Measurements from ENCODE around the gene ZFYVE28.
"Not testable (repeated sequence)": the region's sequence is repeated elsewhere in the genome, so short reads cannot be mapped to it uniquely, and the experiment has no call there.

The ZFYVE28 gene

GRCh38 chr4:2284934-2285612 is 133.4 kb downstream of the ZFYVE28 start:
- Histone ChIP-seq H3K27ac (ENCODE audit: low read length) (no peak overlapping the region), H3K4me1 (ENCODE audit: insufficient read depth, low read length) (no peaks in the 10 kb centered on the region), H3K27me3 (ENCODE audit: insufficient read depth, low read length) (no peaks in the 10 kb centered on the region), H3K4me3 (ENCODE audit: low read length) (no peak overlapping the region), H3K9me3 (ENCODE audit: insufficient read depth, low read depth, low read length) (no peaks in the 10 kb centered on the region), H3K9ac (ENCODE audit: low read depth, low read length) (no peak overlapping the region), H3K36me3 (ENCODE audit: insufficient read depth, low read depth, low read length) (no peaks in the 10 kb centered on the region)

GRCh38 chr4:2284161-2284933 is 134.1 kb downstream of the ZFYVE28 start:
- H3K4me3 ChIP-seq (ENCODE audit: low read length) = no peak overlapping the region
- no peaks in the 10 kb centered on the region for H3K27me3 ChIP-seq (ENCODE audit: insufficient read depth, low read length)
- H3K9ac ChIP-seq (ENCODE audit: low read depth, low read length) = no peak overlapping the region
- no peak overlapping the region for H3K27ac ChIP-seq (ENCODE audit: low read length)
- no peaks in the 10 kb centered on the region for H3K9me3 ChIP-seq (ENCODE audit: insufficient read depth, low read depth, low read length)
- no peaks in the 10 kb centered on the region for H3K36me3 ChIP-seq (ENCODE audit: insufficient read depth, low read depth, low read length)
- H3K4me1 ChIP-seq (ENCODE audit: insufficient read depth, low read length) = no peaks in the 10 kb centered on the region

- no peaks in the 10 kb centered on the region for H3K9me3 ChIP-seq (ENCODE audit: insufficient read depth, low read depth, low read length)
- no peak overlapping the region for H3K4me3 ChIP-seq (ENCODE audit: low read length)
- no peaks in the 10 kb centered on the region for H3K36me3 ChIP-seq (ENCODE audit: insufficient read depth, low read depth, low read length)
- H3K9ac ChIP-seq (ENCODE audit: low read depth, low read length) = no peak overlapping the region
- H3K27me3 ChIP-seq (ENCODE audit: insufficient read depth, low read length) = no peaks in the 10 kb centered on the region
- no peaks in the 10 kb centered on the region for H3K4me1 ChIP-seq (ENCODE audit: insufficient read depth, low read length)
- no peak overlapping the region for H3K27ac ChIP-seq (ENCODE audit: low read length)
Measured at GRCh38 chr4:2283199-2283711, 135.2 kb downstream of the ZFYVE28 start.

GRCh38 chr4:2281575-2282343 is 136.7 kb downstream of the ZFYVE28 start:
- Histone ChIP-seq H3K36me3 (ENCODE audit: insufficient read depth, low read depth, low read length) (no peaks in the 10 kb centered on the region), H3K9me3 (ENCODE audit: insufficient read depth, low read depth, low read length) (no peaks in the 10 kb centered on the region), H3K27ac (ENCODE audit: low read length) (no peak overlapping the region), H3K4me1 (ENCODE audit: insufficient read depth, low read length) (no peaks in the 10 kb centered on the region), H3K9ac (ENCODE audit: low read depth, low read length) (no peak overlapping the region), H3K4me3 (ENCODE audit: low read length) (no peak overlapping the region), H3K27me3 (ENCODE audit: insufficient read depth, low read length) (no peaks in the 10 kb centered on the region)

- Histone ChIP-seq H3K27ac (ENCODE audit: low read length) (no peak overlapping the region), H3K27me3 (ENCODE audit: insufficient read depth, low read length) (no peaks in the 10 kb centered on the region), H3K4me1 (ENCODE audit: insufficient read depth, low read length) (no peaks in the 10 kb centered on the region), H3K9ac (ENCODE audit: low read depth, low read length) (no peak overlapping the region), H3K4me3 (ENCODE audit: low read length) (no peak overlapping the region), H3K36me3 (ENCODE audit: insufficient read depth, low read depth, low read length) (no peaks in the 10 kb centered on the region), H3K9me3 (ENCODE audit: insufficient read depth, low read depth, low read length) (no peaks in the 10 kb centered on the region)
Measured at GRCh38 chr4:2280531-2281300, 137.7 kb downstream of the ZFYVE28 start.

GRCh38 chr4:2277956-2278355 is 140.5 kb downstream of the ZFYVE28 start:
- no peaks in the 10 kb centered on the region for H3K36me3 ChIP-seq (ENCODE audit: insufficient read depth, low read depth, low read length)
- no peak overlapping the region for H3K4me3 ChIP-seq (ENCODE audit: low read length)
- no peaks in the 10 kb centered on the region for H3K4me1 ChIP-seq (ENCODE audit: insufficient read depth, low read length)
- no peaks in the 10 kb centered on the region for H3K9me3 ChIP-seq (ENCODE audit: insufficient read depth, low read depth, low read length)
- H3K27me3 ChIP-seq (ENCODE audit: insufficient read depth, low read length) = no peaks in the 10 kb centered on the region
- no peak overlapping the region for H3K9ac ChIP-seq (ENCODE audit: low read depth, low read length)
- no peak overlapping the region for H3K27ac ChIP-seq (ENCODE audit: low read length)

GRCh38 chr4:2276581-2277325 is 141.7 kb downstream of the ZFYVE28 start:
- Histone ChIP-seq H3K27ac (ENCODE audit: low read length) (no peak overlapping the region), H3K36me3 (ENCODE audit: insufficient read depth, low read depth, low read length) (no peaks in the 10 kb centered on the region), H3K4me1 (ENCODE audit: insufficient read depth, low read length) (no peaks in the 10 kb centered on the region), H3K9me3 (ENCODE audit: insufficient read depth, low read depth, low read length) (no peaks in the 10 kb centered on the region), H3K27me3 (ENCODE audit: insufficient read depth, low read length) (no peaks in the 10 kb centered on the region), H3K4me3 (ENCODE audit: low read length) (no peak overlapping the region), H3K9ac (ENCODE audit: low read depth, low read length) (no peak overlapping the region)

GRCh38 chr4:2275546-2276251 is 142.7 kb downstream of the ZFYVE28 start:
- Histone ChIP-seq H3K9ac (ENCODE audit: low read depth, low read length) (no peak overlapping the region), H3K27ac (ENCODE audit: low read length) (no peak overlapping the region), H3K4me3 (ENCODE audit: low read length) (no peak overlapping the region), H3K9me3 (ENCODE audit: insufficient read depth, low read depth, low read length) (no peaks in the 10 kb centered on the region), H3K27me3 (ENCODE audit: insufficient read depth, low read length) (no peaks in the 10 kb centered on the region), H3K4me1 (ENCODE audit: insufficient read depth, low read length) (no peaks in the 10 kb centered on the region), H3K36me3 (ENCODE audit: insufficient read depth, low read depth, low read length) (no peaks in the 10 kb centered on the region)

GRCh38 chr4:2275044-2275397 is 143.4 kb downstream of the ZFYVE28 start:
- not testable (repeated sequence) for H3K9me3 ChIP-seq (ENCODE audit: insufficient read depth, low read depth, low read length); H3K36me3 ChIP-seq (ENCODE audit: insufficient read depth, low read depth, low read length); H3K27me3 ChIP-seq (ENCODE audit: insufficient read depth, low read length); H3K9ac ChIP-seq (ENCODE audit: low read depth, low read length); H3K27ac ChIP-seq (ENCODE audit: low read length); H3K4me1 ChIP-seq (ENCODE audit: insufficient read depth, low read length); H3K4me3 ChIP-seq (ENCODE audit: low read length)

GRCh38 chr4:2274320-2275043 is 144.0 kb downstream of the ZFYVE28 start:
- Histone ChIP-seq H3K36me3 (ENCODE audit: insufficient read depth, low read depth, low read length) (no peaks in the 10 kb centered on the region), H3K4me3 (ENCODE audit: low read length) (no peak overlapping the region), H3K27ac (ENCODE audit: low read length) (no peak overlapping the region), H3K9me3 (ENCODE audit: insufficient read depth, low read depth, low read length) (no peaks in the 10 kb centered on the region), H3K27me3 (ENCODE audit: insufficient read depth, low read length) (no peaks in the 10 kb centered on the region), H3K4me1 (ENCODE audit: insufficient read depth, low read length) (no peaks in the 10 kb centered on the region; the same call in 1 of the 2 replicates), H3K9ac (ENCODE audit: low read depth, low read length) (no peak overlapping the region)
